ENCODE results near the gene TCAIM. TPM values are rescaled to one million over a fixed set of nuclear protein-coding genes. Genes with fewer than 3 reads are reported as not detected.

TCAIM gene
- total RNA-seq, 1 donor from 2014 or later, result 33.2 TPM

DNA sequence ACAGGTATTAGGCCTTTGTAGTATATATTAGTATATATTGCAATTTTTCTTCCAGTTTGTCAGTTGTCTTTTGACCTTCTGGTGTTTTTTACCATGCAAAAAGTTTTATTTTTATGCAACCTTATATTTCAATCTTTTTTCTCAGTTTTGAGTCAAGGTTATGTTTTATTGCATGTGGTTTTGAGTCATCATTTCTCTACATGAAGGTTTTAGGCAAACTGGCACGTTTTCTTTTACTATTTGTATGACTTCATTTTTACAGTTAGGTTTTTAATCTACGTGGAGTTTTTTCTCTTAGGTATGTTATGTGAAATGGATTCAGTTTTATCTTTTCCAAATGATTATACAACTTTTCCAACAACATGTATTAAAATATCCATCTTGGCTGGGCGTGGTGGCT, 36.8 kb upstream of the TCAIM start:
- intact Hi-C loops (cut with DNase I), result no loop called here
- Histone ChIP-seq H3K4me3 (no peak overlapping the region), H3K36me3 (no peaks in the 10 kb centered on the region), H3K27me3 (no peaks in the 10 kb centered on the region), H3K27ac (no peak overlapping the region), H3K9me3 (no peaks in the 10 kb centered on the region), H3K4me1 (no peaks in the 10 kb centered on the region)
- ATAC-seq (no peak), DNase-seq (no peak)
- TF ChIP-seq, protein P1, sequence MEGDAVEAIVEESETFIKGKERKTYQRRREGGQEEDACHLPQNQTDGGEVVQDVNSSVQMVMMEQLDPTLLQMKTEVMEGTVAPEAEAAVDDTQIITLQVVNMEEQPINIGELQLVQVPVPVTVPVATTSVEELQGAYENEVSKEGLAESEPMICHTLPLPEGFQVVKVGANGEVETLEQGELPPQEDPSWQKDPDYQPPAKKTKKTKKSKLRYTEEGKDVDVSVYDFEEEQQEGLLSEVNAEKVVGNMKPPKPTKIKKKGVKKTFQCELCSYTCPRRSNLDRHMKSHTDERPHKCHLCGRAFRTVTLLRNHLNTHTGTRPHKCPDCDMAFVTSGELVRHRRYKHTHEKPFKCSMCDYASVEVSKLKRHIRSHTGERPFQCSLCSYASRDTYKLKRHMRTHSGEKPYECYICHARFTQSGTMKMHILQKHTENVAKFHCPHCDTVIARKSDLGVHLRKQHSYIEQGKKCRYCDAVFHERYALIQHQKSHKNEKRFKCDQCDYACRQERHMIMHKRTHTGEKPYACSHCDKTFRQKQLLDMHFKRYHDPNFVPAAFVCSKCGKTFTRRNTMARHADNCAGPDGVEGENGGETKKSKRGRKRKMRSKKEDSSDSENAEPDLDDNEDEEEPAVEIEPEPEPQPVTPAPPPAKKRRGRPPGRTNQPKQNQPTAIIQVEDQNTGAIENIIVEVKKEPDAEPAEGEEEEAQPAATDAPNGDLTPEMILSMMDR (IDR thresholded peaks at IDR 0.05), result no peak

DNA sequence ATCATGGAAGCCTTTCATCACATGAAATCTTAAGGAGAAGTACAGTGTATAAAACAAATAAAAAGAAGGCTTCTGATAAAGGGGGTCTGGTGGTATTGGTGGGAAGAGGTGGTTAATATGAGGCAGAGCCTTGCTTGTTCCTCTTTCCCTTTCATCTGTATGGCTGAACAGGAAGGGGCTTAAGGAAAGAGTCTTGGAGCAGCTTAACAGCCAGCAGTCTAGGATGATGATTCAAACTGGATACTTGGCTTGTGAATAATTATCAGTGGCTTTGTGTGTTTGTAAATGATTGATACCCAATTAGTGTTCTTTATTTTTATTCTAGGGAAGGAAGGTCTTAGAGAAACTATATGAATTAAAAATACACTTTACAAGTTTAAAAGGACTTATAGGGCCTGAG, 29.1 kb upstream of the TCAIM start:
- no peaks in the 10 kb centered on the region for H3K4me1 ChIP-seq
- no peak overlapping the region for H3K27ac ChIP-seq
- H3K9me3 ChIP-seq, result no peaks in the 10 kb centered on the region
- ATAC-seq (no peak), DNase-seq (no peak)
- TF ChIP-seq, protein P1 (IDR thresholded peaks at IDR 0.05), result no peak
- intact Hi-C loops (cut with DNase I), result no loop called here
- H3K4me3 ChIP-seq, result no peak overlapping the region
- H3K36me3 ChIP-seq, result no peaks in the 10 kb centered on the region
- H3K27me3 ChIP-seq, result no peaks in the 10 kb centered on the region

DNA sequence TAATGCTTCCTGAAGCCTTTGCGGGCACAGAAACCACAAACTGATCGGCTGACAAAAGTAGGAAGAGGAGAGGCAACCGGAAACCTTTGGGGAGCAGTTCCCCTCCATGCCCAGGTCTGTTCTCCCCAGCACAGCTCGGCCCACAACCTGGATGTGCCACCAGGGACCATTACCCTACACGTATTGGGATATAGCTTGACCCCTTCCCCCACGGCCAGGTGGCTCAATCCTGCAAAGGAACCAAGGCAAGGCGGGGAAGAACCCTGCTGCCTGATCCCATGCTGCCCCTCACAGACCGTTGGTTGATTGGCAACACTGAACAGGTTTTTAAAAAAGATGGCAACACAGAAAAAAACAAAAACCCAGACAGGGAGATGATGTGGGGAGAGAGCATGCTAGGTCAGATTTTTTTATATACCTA, 19.7 kb upstream of the TCAIM start:
- no peaks in the 10 kb centered on the region for H3K9me3 ChIP-seq
- peaks cover 8% of the 10 kb centered on the region for H3K27me3 ChIP-seq
- ATAC-seq (no peak), DNase-seq (no peak)
- no peak overlapping the region for H3K27ac ChIP-seq
- intact Hi-C loops (cut with DNase I), result no loop called here
- no peak overlapping the region for H3K4me3 ChIP-seq
- H3K4me1 ChIP-seq, result no peaks in the 10 kb centered on the region
- H3K36me3 ChIP-seq, result no peaks in the 10 kb centered on the region
- TF ChIP-seq, protein P1 (IDR thresholded peaks at IDR 0.05), result no peak

DNA sequence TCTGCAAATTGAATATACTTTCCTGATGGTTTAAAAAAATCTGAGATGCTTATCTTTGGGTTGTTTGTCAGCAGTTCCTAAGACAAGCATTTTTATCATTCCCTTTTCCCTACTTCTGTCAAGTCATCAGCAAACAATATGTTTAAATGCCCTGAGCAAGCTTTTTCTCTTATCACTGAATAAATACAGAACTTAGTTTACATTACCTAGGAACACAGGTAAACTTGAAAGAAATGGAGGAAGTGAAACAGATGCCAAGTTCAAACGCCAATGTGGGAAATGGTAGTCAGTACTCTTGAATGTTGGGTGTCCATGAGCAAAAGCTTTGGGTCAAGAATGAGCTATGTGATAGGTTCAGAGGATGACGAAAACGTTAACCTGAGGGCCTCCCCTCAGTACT, 17.2 kb upstream of the TCAIM start:
- DNase-seq, result no peak
- intact Hi-C loops (cut with DNase I), result no loop called here

DNA sequence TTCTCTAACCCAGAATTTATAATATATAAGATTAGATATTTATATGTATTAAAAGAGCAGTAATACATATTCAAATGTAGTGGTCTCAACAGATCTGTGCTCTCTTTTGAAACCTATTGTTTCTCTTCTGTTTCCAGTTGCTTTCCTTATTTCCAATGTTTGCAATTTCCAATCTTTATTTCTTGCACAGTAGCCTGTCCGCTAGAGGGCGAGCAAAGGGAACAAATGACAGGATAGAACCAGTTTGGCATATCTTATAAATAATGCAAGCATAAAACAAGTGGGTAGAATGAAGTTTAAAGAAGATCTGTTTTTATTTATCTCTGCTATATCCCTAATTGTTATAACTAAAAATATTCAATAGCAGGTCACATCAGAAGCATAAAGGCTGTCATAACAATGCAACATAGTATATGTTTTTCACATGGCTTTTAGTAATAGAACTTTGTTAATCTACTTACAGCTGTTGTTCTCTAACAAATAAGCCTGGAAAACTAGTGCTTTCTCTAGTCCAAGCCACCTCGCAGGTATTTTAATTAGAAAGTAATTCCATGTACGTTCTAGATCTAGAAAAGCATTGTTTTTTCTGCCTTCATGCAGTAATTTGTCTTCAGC, 15.1 kb upstream of the TCAIM start:
- H3K36me3 ChIP-seq, result no peaks in the 10 kb centered on the region
- H3K27me3 ChIP-seq, result no peaks in the 10 kb centered on the region
- TF ChIP-seq, protein P1 (IDR thresholded peaks at IDR 0.05), result peak; percentile 91
- ATAC-seq, result peak; percentile 84
- no peaks in the 10 kb centered on the region for H3K9me3 ChIP-seq
- DNase-seq, result no peak
- H3K27ac ChIP-seq, result no peak overlapping the region
- H3K4me1 ChIP-seq, result no peaks in the 10 kb centered on the region
- no peak overlapping the region for H3K4me3 ChIP-seq
- intact Hi-C loops (cut with DNase I), result no loop called here

More for the DNA sequence above, 17.2 kb upstream of the TCAIM start:
- ATAC-seq, result no peak
- Histone ChIP-seq H3K27ac (no peak overlapping the region), H3K9me3 (no peaks in the 10 kb centered on the region), H3K4me3 (no peak overlapping the region), H3K27me3 (peaks cover 8% of the 10 kb centered on the region), H3K4me1 (no peaks in the 10 kb centered on the region), H3K36me3 (no peaks in the 10 kb centered on the region)
- TF ChIP-seq, protein P1 (IDR thresholded peaks at IDR 0.05), result no peak

DNA sequence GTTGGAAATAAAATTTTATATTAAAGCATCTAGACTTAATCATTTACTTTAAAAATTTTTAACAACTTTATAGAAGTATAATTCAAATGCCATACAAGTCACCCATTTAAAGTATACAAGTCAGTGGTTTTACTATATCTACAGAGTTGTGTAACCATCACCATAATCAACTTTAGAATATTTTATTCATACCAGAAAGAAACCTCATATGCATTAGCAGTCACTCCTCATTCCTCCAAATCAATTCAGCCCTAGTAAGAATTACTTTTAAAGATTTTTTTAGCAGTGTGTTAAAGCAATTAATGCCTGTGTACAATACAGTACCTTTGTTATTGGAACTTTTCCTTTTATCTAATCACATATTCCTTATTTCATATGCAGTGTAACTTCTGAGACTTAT, 14.0 kb upstream of the TCAIM start:
- intact Hi-C loops (cut with DNase I), result no loop called here

More for the DNA sequence above, 14.0 kb upstream of the TCAIM start:
- DNase-seq (no peak), ATAC-seq (no peak)
- Histone ChIP-seq H3K36me3 (no peaks in the 10 kb centered on the region), H3K27me3 (no peaks in the 10 kb centered on the region), H3K9me3 (no peaks in the 10 kb centered on the region), H3K27ac (no peak overlapping the region), H3K4me3 (no peak overlapping the region), H3K4me1 (no peaks in the 10 kb centered on the region)
- TF ChIP-seq, protein P1 (IDR thresholded peaks at IDR 0.05), result no peak
